Measurements from ENCODE around the gene NSMF.
"Not testable (repeated sequence)": the region's sequence is repeated elsewhere in the genome, so short reads cannot be mapped to it uniquely, and the experiment has no call there.

Gene NSMF

GRCh38 chr9:137474271-137474670 is 15.1 kb upstream of the NSMF start:
- DNase-seq: no peak

- no peak for DNase-seq
Observed at GRCh38 chr9:137470785-137471184, 11.7 kb upstream of the NSMF start.

DNA sequence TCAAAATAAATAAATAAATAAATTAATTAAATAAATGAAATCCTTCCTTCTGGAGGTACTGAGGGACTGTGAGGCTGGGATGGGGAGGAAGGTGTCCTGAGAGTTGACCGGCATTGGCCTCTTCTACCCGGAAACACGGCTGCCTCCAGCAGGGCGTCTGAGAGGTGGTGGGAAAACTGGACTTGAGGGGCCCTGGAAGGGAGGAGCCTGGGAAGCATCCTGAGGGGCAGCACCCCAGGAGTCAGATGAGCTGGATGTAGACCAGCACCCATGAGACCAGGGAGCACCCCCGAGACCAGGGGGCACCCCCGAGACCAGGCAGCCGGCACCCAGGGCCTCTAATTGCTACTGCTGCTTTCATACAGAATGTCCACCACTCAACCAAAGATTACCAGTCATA is 8.8 kb upstream of the NSMF start:
- DNase-seq: no peak

- no peak for DNase-seq
Observed at GRCh38 chr9:137467161-137467581, 8.0 kb upstream of the NSMF start.

GRCh38 chr9:137466389-137467085 is 7.4 kb upstream of the NSMF start:
- not testable (repeated sequence) for DNase-seq

- DNase-seq: no peak
Observed at GRCh38 chr9:137465720-137466388, 6.7 kb upstream of the NSMF start.

GRCh38 chr9:137465000-137465719 is 6.0 kb upstream of the NSMF start:
- no peak for DNase-seq

- no peak for DNase-seq
Observed at GRCh38 chr9:137464291-137464999, 5.3 kb upstream of the NSMF start.

GRCh38 chr9:137463931-137464290 is 4.8 kb upstream of the NSMF start:
- DNase-seq: no peak

DNA sequence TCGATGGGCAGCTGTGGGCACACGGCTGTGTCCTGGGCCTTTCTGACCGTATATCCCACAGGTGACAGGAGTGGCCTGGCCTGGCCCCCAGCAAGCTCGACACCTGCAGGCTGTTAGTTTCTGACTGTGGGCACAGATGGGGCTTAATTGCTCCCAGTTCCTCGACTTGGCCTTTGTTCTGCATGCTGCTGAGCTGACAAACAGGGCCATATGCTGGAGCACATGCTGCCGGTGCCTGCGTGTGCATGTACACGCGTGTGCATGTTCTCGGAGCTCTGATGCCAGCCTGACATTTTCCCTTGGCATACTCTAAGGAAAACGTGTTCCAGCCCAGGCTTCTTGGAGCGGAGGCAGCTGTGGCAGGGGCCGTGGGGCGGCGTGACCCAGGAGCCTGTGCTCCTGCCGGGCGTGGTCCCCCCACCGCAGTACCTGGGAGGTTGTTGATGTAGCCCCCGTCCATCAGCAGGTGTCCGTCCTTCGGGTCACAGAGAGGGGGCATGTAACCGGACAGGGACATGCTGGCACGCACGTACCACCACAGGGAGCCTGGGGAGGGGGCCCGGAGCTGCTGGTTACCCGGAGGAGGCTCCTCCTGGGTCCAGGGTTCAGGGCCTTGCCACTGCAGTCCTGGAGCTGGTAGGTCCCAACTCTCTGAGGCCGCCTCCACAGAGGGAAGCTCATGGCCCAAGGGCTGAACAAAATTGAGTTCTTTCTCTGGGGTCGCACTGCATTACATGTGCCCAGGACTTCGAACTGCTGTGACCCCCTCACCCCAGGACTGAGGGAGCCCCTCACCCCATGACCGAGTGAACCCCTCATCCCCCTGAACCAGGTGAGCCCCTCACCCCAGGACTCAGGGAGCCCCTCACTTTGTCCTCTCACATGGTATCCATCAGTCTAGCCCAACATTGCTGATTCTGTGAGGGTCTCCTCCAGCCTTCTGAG is 4.1 kb upstream of the NSMF start:
- no peak for DNase-seq

GRCh38 chr9:137462396-137462985 is 3.4 kb upstream of the NSMF start:
- DNase-seq: no peak

- peak; percentile 42 for DNase-seq
Observed at GRCh38 chr9:137461663-137462395, 2.7 kb upstream of the NSMF start.

- no peak for DNase-seq
Observed at GRCh38 chr9:137461316-137461662, 2.2 kb upstream of the NSMF start.

DNA sequence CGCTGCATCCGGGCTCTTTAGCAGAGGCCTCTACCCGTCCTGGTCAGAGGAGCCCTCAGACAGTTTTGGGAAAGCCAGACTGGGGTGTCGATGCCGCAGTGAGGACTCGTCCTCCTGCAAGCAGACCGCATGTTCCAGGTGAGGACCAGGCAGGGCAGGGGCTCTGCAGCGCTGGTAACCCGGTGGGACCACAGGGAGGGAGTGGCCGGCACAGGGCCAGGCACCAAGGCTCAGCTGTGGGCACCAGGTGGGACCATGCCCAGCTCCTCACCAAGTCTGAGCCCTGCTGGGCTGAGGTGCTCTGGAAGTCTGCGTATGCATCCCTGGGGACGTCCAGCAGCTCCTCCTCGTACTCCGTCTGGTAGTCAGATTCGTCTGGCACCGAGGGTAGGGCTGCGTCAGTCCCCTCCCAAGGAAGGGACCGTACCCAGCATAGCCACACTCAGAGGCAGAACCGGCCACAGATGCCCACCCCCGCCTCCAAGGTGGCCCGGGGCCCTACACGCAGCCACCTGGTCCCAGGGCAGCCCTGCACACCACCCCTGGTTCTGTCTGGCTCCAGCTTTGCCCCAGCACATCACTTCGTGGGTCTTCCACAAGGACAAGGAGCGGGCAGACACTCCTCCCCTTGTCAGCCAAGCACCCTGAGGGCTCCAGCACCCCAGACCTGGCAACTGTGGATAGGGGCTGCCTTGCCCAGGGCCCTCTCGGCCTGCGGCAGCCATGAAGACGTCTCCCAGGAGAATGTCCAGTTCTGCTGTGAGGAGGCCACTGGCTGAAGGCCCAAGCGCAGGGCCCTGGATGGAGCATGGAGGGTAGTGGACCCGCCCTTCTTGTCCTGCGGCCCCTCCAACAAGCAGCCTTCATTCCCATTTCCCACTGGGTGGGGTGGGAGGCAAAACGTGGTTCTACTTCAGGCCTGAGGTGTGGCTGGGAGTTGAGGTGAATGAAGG is 1.5 kb upstream of the NSMF start:
- no peak for DNase-seq

- no peak for DNase-seq
Observed at GRCh38 chr9:137459601-137460362, 648 bp upstream of the NSMF start.

GRCh38 chr9:137458194-137459151 is 661 bp downstream of the NSMF start:
- DNase-seq: peak; percentile 55

DNA sequence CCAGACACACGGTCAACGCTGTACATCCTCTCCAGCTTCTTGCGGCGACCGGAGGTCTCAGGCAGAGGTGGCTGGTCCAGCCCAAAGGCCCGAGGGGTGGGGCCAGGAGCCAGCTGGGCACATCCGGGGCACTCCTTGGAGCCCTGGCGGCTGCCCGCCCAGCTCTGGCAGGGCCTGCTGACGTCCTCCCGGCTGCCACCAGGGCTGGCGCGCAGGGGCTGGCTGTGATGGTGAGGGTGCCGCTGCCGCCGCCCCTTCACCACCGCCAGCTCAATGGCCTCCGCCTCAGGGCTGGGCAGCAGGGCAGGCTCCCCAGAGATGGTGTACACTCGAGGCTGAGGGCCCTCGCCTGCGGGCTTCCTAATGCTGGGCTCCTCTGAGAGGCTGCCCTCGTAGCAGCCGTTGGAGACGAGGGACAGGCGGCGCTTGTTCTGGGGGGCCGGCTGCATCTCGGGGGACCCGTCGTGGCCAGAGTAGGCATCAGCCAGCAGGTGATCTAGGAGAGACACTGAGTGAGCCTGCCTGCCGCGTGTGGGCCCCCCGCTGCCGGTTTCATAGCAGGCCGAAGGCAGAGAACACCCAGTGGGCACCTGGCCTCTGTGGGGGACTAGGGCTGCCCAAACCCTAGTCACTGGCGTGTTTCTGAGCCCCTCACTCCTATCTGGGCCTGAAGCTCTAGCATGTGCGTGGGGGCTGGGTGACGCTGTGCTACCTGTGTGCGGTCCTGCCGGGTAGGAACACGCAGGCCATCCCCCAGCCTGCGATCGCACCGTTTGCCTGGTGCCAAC is 1.5 kb downstream of the NSMF start:
- no peak for DNase-seq
